Caco-2 (cell line): ENCODE results near the gene PRH2. TPM values are rescaled to one million over a fixed set of nuclear protein-coding genes. Genes with fewer than 3 reads are reported as not detected.

Experiments used
- BruUV-seq: library from RNA; stranded (reverse); fragments of 400-500 nt; replicated peaks from 2 replicates; lab custom pipeline; 2021; lab: Mats Ljungman, UMichigan
- CTCF ChIA-PET: fragments of 300-600 bp; sonication (Branson Sonifier 250); formaldehyde crosslinking; loops from one replicate; lab custom pipeline; 2022; ENCODE audit warnings: antibody characterized with exemption; lab: Charles Lee
- POLR2A ChIA-PET: fragments of 300-600 bp; sonication (Branson Sonifier 250); formaldehyde crosslinking; loops from one replicate; lab custom pipeline; 2022; ENCODE audit warnings: antibody characterized with exemption; lab: Charles Lee
- DNase-seq, 2 experiments: peaks; one replicate each; pipeline versions ENCODE4 v3.0.0 to v3.0.0-alpha.2; 2020 to 2022
- H3K27me3 ChIP-seq: replicated peaks from 2 replicates; pipeline ENCODE4 v1.6.0; 2011; ENCODE audit warnings: low read length; ENCODE audit not compliant: control insufficient read depth, insufficient read depth
- H3K36me3 ChIP-seq: 2 replicates; pipeline ENCODE4 v1.5.1; 2011; ENCODE audit warnings: low read length; ENCODE audit not compliant: control insufficient read depth, insufficient read depth
- H3K4me1 ChIP-seq: fragments of 250-450 bp; sonication (Bioruptor Pico); 2 replicates; pipeline ENCODE4 v1.5.1; 2020; ENCODE audit warnings: mild to moderate bottlenecking
- H3K4me3 ChIP-seq: 2 replicates; pipeline ENCODE4 v1.5.1; 2011; ENCODE audit warnings: low read depth, mild to moderate bottlenecking, control low read depth, low read length
- H3K9me3 ChIP-seq: fragments of 250-450 bp; sonication (Bioruptor Pico); 2 replicates; pipeline ENCODE4 v1.5.1; 2020; ENCODE audit warnings: mild to moderate bottlenecking, moderate library complexity
- H3K27ac Mint-ChIP-seq: one replicate; pipeline ENCODE4 v1.8.0; 2022; ENCODE audit warnings: mixed read lengths; ENCODE audit not compliant: unreplicated experiment
- H3K27me3 Mint-ChIP-seq: one replicate; pipeline ENCODE4 v1.8.0; 2022; ENCODE audit warnings: mixed read lengths; ENCODE audit not compliant: insufficient read depth, unreplicated experiment
- H3K36me3 Mint-ChIP-seq: one replicate; pipeline ENCODE4 v1.8.0; 2022; ENCODE audit warnings: mild to moderate bottlenecking, mixed read lengths; ENCODE audit not compliant: insufficient read depth, unreplicated experiment
- H3K4me1 Mint-ChIP-seq: one replicate; pipeline ENCODE4 v1.8.0; 2022; ENCODE audit warnings: low read depth, mixed read lengths; ENCODE audit not compliant: unreplicated experiment
- H3K4me3 Mint-ChIP-seq: one replicate; pipeline ENCODE4 v1.8.0; 2022; ENCODE audit warnings: mild to moderate bottlenecking, moderate library complexity, mixed read lengths; ENCODE audit not compliant: unreplicated experiment
- H3K9me3 Mint-ChIP-seq: one replicate; pipeline ENCODE4 v1.8.0; 2022; ENCODE audit warnings: mixed read lengths; ENCODE audit not compliant: unreplicated experiment
- intact Hi-C: fragments of 100-400 bp; cut with micrococcal nuclease; formaldehyde crosslinking; loops from one replicate; pipeline ENCODE4 v1.10.0; 2022; ENCODE audit not compliant: unreplicated experiment
- total RNA-seq: library from RNA; stranded (reverse); gene quantifications from 2 replicates; pipeline ENCODE4 v1.2.3, GENCODE V29; 2022
- TF ChIP-seq, protein P1 (sequence below), 2 experiments: fragments of 200-600 bp in 1 of 2; IDR thresholded peaks; 1 replicate in 1 of 2; 2 replicates in 1 of 2; pipeline versions ENCODE4 v1.5.1 to v1.8.0; 2011 to 2022; ENCODE audit warnings: antibody characterized with exemption in 1 of 2, control low read depth in 1 of 2, inconsistent platforms in 1 of 2, low read depth in 1 of 2, low read length in 1 of 2, mild to moderate bottlenecking in 1 of 2, moderate library complexity in 1 of 2; ENCODE audit not compliant: insufficient read depth in 1 of 2, severe bottlenecking in 1 of 2, unreplicated experiment in 1 of 2

Gene PRH2
- total RNA-seq, 1 experiment from 2014 or later, result 0.93 TPM

DNA sequence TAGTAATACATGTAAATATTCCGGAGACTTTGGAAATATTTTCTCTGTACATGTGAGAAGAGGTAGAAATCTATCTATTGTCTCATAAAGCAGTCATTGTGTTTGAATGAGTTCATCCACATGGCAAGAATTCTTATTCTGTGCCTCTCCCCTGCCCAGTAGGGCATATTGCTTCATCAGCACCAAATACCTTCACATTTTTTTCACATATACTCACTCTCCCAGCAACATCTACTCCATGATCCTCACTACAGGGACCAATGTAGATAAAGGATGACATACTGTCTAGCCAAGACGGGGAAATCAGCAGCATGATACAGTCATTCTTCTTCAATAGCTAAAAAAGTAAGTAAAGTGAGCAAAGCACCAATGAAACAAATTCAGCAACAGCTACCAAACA is 11.4 kb downstream of the PRH2 start:
- Mint-ChIP-seq H3K9me3 (peaks cover 17% of the 10 kb centered on the region), H3K4me1 (peaks cover 13% of the 10 kb centered on the region), H3K27ac (no peak overlapping the region), H3K27me3 (no peaks in the 10 kb centered on the region), H3K4me3 (no peak overlapping the region), H3K36me3 (peaks cover 21% of the 10 kb centered on the region)
- Histone ChIP-seq H3K4me3 (no peak overlapping the region), H3K27me3 (no peaks in the 10 kb centered on the region), H3K36me3 (no peaks in the 10 kb centered on the region), H3K9me3 (peaks cover 2% of the 10 kb centered on the region; the same call in 1 of the 2 replicates), H3K4me1 (peaks cover 12% of the 10 kb centered on the region; the same call in 1 of the 2 replicates)
- ChIA-PET CTCF (no interaction called here), POLR2A (no interaction called here)
- TF ChIP-seq, protein P1, sequence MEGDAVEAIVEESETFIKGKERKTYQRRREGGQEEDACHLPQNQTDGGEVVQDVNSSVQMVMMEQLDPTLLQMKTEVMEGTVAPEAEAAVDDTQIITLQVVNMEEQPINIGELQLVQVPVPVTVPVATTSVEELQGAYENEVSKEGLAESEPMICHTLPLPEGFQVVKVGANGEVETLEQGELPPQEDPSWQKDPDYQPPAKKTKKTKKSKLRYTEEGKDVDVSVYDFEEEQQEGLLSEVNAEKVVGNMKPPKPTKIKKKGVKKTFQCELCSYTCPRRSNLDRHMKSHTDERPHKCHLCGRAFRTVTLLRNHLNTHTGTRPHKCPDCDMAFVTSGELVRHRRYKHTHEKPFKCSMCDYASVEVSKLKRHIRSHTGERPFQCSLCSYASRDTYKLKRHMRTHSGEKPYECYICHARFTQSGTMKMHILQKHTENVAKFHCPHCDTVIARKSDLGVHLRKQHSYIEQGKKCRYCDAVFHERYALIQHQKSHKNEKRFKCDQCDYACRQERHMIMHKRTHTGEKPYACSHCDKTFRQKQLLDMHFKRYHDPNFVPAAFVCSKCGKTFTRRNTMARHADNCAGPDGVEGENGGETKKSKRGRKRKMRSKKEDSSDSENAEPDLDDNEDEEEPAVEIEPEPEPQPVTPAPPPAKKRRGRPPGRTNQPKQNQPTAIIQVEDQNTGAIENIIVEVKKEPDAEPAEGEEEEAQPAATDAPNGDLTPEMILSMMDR (IDR thresholded peaks at IDR 0.05; ENCODE audit: insufficient read depth in 1 of 2, low read depth in 1 of 2, low read length in 1 of 2, severe bottlenecking in 1 of 2, unreplicated experiment in 1 of 2), result no peak
- DNase-seq, result no peak
- no TSS peak for BruUV-seq
- intact Hi-C loops, result no loop called here

DNA sequence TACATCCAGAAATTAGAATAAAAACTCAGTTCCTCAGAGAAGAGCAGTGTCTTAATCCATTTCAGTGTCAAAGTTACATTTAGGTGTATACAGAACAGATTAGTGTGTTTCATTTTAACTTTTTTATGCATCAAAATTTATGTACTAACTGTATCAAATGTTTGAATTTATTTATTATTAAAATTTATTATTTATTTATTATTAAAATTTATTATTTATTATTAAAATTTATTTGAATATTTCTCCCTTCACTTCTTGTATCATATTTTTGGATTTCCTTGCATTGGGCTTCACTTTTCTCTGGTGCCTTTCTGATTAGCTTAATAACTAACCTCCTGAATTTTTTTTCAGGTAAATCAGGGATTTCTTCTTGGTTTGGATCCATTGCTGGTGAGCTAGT is 12.3 kb downstream of the PRH2 start:
- Mint-ChIP-seq H3K9me3 (peaks cover 27% of the 10 kb centered on the region), H3K4me3 (no peak overlapping the region), H3K4me1 (peaks cover 13% of the 10 kb centered on the region), H3K36me3 (peaks cover 22% of the 10 kb centered on the region), H3K27me3 (no peaks in the 10 kb centered on the region), H3K27ac (no peak overlapping the region)
- no TSS peak for BruUV-seq
- H3K4me1 ChIP-seq, result peaks cover 12% of the 10 kb centered on the region; the same call in 1 of the 2 replicates
- H3K36me3 ChIP-seq, result no peaks in the 10 kb centered on the region
- CTCF ChIA-PET, result no interaction called here
- H3K27me3 ChIP-seq, result no peaks in the 10 kb centered on the region
- POLR2A ChIA-PET, result no interaction called here
- intact Hi-C loops, result no loop called here
- H3K4me3 ChIP-seq, result no peak overlapping the region
- H3K9me3 ChIP-seq, result peaks cover 3% of the 10 kb centered on the region; the same call in 1 of the 2 replicates
- TF ChIP-seq, protein P1 (IDR thresholded peaks at IDR 0.05; ENCODE audit: insufficient read depth in 1 of 2, low read depth in 1 of 2, low read length in 1 of 2, severe bottlenecking in 1 of 2, unreplicated experiment in 1 of 2), result no peak
- DNase-seq, result no peak

DNA sequence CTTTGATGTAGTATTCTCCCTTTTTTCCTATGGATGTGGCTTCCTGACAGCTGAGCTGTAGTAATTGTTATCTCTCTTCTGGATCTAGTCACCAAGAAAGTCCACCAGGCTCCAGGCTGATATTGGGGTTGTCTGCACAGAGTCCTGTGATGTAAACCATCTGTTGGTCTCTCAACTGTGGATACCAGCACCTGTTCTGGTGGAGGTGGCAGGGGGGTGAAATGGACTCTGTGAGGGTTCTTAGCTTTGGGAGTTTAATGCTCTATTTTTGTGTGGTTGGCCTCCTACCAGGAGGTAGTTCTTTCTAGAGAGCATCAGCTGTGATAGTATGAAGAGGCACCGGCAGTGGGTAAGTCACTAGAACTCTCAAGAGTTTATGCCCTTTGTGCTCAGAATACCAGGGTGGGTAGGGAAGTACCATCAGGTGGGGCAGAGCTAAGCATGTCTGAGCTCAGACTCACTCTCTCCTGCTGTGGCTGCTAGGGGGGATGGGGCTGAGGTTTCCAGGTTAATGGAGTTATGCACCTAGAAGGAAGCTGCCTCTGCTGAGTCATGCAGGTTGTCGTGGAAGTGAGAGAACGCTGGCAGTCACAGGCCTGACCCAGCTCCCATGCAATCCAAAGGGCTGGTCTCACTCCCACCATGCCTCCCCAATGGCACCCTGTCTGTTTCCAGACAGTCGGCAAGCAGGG is 13.0 kb downstream of the PRH2 start:
- Mint-ChIP-seq H3K27ac (peak overlapping the region; percentile 68), H3K4me3 (no peak overlapping the region), H3K36me3 (peaks cover 25% of the 10 kb centered on the region), H3K4me1 (peaks cover 13% of the 10 kb centered on the region), H3K9me3 (peaks cover 34% of the 10 kb centered on the region), H3K27me3 (no peaks in the 10 kb centered on the region)
- intact Hi-C loops, result no loop called here
- TF ChIP-seq, protein P1 (IDR thresholded peaks at IDR 0.05; ENCODE audit: insufficient read depth in 1 of 2, low read depth in 1 of 2, low read length in 1 of 2, severe bottlenecking in 1 of 2, unreplicated experiment in 1 of 2), result no peak
- POLR2A ChIA-PET, result no interaction called here
- BruUV-seq, result no TSS peak
- Histone ChIP-seq H3K27me3 (no peaks in the 10 kb centered on the region), H3K4me3 (no peak overlapping the region), H3K9me3 (peaks cover 10% of the 10 kb centered on the region), H3K4me1 (peaks cover 12% of the 10 kb centered on the region; the same call in 1 of the 2 replicates), H3K36me3 (no peaks in the 10 kb centered on the region)
- DNase-seq, result peak; percentile 30 to 56
- CTCF ChIA-PET, result no interaction called here
